Erythroblast (primary cell): ENCODE data around the gene ARMC6.
"Not testable (repeated sequence)": the region's sequence is repeated elsewhere in the genome, so short reads cannot be mapped to it uniquely, and the experiment has no call there.

Source experiments
- DNase-seq, 2 experiments: peaks; one replicate each; lab custom pipeline; 2025; lab: John Stamatoyannopoulos, UW
- GATA1 ChIP-seq: IDR thresholded peaks from 2 replicates; pipeline ENCODE4 v1.6.1; 2011; ENCODE audit warnings: low read depth, mild to moderate bottlenecking, control low read depth, low read length, moderate library complexity
- POLR2A ChIP-seq: IDR thresholded peaks from 2 replicates; pipeline ENCODE4 v1.6.1; 2011; ENCODE audit warnings: mild to moderate bottlenecking, low read length

ARMC6 gene

DNA sequence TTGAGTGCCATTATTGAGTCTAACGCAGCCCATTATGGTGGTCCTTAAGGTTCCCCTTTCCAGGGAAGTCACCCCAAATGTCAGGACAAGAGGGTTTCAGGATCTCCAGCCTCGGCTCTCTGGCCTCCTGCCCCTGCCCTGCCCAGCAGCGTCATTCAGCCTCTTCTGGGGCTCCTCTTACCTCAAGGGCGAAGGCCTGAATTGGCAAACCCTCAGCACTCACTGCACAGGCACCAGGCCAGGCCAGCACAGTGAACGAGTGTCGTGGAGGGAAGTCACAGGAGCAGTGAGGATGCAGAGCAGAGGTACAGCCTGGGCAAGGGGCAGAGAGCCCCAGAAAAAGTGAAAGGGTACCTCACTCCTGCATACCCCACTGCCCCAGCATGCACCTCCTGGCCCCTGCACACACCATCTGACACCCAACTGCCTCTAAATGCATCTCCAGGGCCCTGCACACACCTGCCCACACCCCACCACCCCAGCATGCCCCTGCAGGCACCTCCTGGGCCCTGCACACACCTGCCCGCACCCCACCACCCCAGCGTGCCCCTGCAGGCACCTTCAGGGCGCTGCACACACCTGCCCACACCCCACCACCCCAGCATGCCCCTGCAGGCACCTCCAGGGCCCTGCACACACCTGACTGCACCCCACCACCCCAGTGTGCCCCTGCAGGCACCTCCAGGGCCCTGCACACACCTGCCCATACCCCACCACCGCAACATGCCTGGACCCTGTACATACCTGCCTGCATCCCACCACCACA lies 50.2 kb downstream of the ARMC6 start:
- TF ChIP-seq GATA1: no peak
- no peak for TF ChIP-seq POLR2A
- DNase-seq: no peak

DNA sequence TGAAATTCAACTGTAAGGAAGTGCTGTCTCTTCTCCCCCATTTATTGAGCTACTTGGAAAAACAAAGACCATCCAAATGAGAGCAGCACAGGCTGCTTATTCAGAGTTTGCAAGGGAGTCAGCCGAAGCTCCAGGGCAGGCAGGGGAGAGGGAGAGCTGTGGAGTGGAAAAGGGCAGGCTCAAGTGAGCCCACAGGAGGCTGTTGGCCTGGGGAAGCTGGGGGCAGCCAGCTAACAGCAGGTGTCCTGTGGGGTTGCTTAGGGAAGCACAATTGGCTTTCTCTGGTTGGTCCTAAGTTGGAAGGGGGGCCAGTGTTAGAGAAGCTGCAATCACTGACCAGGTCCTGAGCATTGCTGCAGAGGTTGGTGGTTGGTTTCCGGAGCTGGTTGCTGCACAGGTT lies 54.3 kb downstream of the ARMC6 start:
- DNase-seq: no peak
- TF ChIP-seq POLR2A (no peak), GATA1 (no peak)

DNA sequence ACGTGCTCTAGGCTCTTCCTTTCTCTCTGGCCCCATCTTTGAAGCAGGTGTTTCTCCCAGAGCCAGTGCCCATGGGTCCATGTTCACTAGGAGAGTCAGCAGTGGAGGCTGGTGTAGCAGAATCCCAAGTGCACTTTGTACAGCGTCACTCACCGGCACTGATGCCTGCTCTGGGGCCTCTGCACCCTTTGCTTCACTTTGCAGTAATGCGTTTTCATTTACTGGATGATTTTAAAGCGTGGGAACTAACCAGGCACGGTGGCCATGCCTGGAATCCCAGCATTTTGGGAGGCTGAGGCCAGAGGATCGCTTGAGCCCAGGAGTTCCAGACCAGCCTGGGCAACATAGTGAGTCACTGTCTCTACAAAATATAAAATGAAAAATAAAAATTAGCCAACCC lies 61.1 kb downstream of the ARMC6 start:
- DNase-seq: no peak
- TF ChIP-seq GATA1 (no peak), POLR2A (no peak)

DNA sequence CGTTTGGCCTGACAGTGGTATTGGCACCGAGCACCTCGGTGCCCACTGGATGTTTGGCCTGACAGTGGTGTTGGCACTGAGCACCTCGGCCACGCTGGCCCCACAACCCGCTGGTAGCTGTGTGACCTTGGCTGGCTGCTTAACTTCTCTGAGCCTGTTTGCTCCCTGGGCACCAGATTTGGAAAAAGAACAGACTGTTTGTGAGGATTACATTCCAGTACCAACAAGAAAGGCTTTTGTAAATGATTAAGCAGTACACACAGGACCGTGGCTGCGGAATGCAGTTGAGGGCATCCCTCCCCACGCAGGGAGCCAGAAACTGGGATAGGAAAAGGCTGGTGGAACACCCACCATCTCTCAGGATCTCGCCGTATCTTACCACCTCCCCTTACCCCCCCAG lies 62.3 kb downstream of the ARMC6 start:
- no peak for DNase-seq
- no peak for TF ChIP-seq GATA1
- no peak for TF ChIP-seq POLR2A

DNA sequence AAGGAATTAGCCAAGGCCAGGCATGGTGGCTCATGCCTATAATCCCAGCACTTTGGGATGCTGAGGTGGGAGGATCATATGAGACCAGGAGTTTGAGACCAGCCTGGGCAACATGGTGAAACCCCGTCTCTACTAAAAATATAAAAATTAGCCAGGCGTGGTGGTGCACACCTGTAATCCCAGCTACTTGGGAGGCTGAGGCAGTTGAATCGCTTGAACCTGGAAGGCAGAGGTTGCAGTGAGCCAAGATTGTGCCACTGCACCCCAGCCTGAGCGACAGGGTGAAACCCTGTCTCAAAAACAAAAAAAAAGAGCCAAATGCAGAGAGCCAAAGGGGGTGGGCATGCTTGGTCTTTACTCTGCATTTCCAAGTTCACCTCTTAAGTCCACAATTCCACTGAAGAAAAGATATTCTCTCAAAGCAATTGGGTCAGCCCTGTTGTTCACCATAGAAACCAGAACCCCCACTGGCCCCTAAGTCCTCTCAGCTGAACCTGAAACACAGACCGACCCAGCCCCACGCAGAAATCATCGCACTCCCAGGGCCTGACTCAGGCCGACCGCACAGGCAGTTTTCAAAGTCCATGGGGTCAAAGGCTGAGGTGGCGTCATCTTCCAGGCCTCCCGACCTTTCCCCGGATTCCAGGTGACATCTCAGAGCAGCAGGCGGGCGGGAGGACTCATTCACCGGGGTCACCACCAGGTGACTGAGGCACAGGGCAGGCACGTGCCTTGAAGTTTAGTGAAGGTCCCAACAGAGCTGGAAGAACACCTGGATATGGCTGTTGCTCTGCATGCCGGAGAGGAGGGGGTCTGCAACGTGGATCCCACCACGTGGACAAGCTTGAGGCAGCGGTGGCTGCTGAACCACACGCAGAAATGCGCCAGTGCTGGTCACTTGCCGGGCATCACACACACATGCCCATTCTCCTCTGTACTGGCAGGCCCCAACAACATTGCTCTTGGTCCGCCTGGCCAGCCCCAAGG lies 63.5 kb downstream of the ARMC6 start:
- TF ChIP-seq GATA1: no peak
- TF ChIP-seq POLR2A: no peak
- DNase-seq: no peak

DNA sequence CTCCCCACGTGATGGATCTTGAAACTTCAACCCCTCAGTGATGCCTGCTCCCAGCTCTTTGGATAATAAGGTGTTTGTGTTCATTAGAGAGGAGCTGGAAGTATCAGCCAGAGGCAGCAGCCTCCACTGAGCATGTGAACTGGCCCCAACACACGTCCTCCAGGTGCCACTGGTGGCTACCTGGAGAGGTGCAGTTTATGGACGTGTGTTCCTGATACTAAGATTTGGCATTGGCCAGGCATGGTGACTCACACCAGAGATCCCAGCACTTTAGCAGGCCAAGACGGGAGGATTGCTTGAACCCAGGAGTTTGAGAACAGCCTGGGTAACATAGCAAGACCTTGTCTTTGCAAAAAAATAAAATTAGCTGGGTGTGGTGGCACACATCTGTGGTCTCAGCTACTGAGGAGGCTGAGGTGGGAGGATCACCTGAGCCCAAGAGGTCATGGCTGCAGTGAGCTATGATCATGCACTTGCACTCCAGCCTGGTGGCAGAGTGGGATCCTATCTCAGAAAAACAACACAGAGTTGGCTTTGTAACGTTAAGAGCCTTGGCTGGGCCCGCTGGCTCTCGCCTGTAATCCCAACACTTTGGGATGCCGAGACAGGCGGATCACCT lies 64.8 kb downstream of the ARMC6 start:
- DNase-seq: no peak

DNA sequence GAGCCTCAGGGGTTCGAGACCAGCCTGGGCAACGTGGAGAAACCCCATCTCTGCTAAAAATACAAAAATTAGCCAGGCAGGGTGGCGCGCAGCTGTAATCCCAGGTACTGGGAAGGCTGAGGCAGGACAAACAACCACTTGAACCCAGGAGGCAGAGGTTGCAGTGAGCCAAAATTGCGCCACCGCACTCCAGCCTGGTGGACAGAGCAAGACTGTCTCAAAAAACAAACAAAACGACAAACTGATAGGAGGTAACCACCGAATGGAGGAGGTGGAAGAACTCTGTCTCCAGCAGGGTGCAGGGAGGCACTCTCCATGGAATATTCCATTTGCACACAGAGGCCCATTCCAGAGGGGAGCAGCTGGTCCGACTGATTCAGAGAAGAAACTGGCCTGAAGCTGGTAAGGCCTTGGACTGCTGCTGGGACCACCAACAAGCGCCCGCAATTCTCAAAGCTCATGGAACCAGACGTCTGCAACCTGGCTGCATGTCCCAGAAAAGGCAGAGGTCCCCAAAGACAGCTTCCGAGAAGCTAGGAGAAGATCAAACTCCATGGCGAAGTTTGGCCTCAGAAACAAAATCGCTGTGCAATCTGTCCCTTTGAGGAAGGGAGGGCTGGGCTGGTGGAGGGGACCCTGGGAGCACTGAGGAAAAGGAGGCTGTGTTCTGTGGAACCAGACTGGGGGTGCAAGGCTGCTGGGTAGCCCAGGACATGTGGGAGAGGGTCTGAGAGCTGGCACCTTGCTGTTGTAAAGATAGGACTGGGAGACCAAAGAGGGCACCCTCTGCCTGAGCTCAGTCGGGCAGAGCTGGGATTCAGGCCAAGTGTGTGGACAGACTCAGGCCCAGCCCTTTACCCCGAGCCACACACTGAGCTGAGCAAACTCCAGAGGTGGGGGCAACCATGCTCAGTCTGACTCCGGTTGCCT lies 65.6 kb downstream of the ARMC6 start:
- no peak for DNase-seq
- TF ChIP-seq GATA1 (no peak), POLR2A (no peak)

More for the DNA sequence above, 64.8 kb downstream of the ARMC6 start:
- TF ChIP-seq POLR2A: no peak
- TF ChIP-seq GATA1: no peak

DNA sequence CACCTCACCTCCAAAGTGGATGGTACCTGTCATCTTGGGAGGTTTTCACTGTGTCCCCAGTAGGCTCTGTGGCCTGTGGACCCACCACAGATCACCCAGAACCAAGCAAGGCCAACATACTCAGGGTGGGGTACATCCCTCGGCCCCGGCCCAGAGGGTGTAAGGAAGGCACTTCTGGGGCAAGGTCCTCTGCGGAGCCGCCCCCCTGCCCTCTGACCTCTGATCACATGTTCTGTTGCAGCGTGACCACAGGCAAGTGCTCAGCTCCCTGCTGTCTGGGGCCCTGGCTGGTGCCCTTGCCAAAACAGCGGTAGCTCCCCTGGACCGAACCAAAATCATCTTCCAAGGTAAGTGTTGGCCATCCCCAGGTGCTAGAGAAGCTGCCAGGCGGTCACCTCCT lies 68.1 kb downstream of the ARMC6 start:
- DNase-seq: no peak
- TF ChIP-seq GATA1: no peak
- TF ChIP-seq POLR2A: no peak

DNA sequence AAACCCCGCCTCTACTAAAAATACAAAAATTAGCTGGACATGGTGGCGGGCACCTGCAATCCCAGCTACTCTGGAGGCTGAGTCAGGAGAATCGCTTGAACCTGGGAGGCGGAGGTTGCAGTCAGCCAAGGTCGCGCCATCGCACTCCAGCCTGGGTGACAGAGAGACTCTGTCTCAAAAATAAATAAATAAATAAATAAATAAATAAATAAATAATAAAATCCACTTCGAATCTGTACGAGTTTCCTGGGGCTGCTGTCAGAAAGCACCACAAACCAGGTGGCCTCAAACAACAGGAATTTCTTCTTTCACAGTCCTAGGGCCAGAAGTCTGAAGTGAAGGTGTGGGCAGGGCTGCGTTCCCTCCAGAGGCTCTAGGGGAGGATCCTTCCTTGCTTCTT lies 69.2 kb downstream of the ARMC6 start:
- DNase-seq: not testable (repeated sequence)

DNA sequence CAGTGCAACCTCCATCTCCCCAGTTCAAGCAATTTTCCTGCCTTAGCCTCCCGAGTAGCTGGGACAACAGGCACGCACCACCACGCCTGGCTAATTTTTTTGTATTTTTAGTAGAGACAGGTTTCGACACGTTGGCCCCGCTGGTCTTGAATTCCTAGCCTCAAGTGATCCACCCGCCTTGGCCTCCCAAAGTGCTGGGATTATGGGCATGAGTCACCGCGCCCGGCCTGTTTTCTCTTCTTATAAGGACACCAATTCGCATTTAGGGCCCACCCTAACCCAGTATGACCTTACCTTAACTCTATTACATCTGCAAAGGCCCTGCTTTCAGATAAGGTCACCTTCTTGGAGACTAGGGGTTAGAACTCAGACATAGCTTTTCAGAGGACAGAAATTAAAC lies 69.8 kb downstream of the ARMC6 start:
- TF ChIP-seq POLR2A: no peak
- TF ChIP-seq GATA1: no peak
- no peak for DNase-seq

DNA sequence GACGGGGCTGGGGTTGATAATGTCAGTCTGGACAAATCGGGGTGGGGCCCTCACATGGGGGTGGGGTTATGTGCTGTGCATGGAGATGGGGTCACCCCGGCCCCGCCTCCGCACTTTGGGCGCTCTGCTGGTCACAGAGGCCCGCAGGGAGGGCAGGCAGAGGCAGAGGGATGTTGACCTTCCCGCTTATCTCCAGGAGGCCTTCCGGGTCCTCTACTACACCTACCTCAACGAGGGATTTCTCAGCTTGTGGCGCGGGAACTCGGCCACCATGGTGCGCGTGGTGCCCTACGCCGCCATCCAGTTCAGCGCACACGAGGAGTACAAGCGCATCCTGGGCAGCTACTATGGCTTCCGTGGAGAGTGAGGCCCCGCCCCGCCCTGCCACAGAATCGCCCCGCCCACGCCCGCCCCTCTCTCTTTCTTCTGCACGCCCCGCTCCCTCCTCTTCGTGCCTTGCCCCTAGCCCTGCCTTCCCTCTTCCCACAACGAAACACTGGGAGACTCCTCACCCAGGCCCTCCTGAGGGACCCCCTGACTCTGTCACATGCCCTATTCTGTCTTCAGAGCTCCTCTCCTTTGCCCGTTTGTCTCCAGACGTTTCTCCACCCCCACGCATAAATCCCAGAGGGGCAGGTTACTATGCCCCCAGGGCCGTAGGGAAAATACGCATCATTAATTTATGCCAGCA lies 72.1 kb downstream of the ARMC6 start:
- TF ChIP-seq POLR2A: no peak
- TF ChIP-seq GATA1: no peak
- DNase-seq: peak in 1 of 2 experiments; percentile 66

DNA sequence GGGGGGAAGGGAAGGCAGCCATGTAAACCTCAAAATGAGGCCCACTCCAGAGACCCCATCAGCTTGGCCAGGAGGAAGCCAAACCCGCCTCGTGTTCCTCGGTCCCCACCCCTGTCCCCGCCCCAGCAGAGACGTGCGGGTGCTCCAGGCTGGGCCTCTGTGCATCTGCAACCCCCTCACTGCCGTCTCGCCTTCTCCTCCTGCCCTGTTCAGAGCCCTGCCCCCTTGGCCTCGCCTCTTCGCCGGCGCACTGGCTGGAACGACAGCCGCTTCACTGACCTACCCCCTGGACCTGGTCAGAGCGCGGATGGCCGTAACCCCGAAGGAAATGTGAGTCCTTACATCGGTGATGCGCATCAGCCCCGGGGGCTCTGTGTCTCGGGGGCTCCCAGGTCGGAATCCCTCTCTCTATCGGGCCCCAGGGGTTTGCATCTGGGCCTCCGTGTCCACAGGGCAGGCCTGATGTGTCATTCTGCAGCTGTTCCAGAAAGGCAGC lies 72.7 kb downstream of the ARMC6 start:
- no peak for DNase-seq
- TF ChIP-seq POLR2A (no peak), GATA1 (no peak)

DNA sequence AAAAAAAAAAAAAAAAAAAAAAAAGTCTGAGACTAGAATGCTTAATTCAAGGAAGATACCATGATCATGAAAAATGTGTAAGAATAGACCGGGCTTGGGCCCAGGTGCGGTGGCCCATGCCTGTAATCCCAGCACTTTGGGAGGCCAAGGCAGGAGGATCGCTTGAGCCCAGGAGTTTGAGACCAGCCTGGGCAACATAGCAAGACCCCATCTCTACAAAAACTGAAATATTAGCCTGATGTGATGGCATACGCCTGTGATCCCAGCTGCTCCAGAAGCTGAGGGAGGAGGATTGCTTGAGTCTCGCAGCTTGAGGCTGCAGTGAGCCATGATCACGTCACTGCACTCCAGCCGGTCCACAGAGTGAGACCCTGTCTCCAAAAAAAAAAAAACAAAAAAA lies 73.5 kb downstream of the ARMC6 start:
- not testable (repeated sequence) for DNase-seq
